GM21390 (cell line): Measurements from ENCODE around the gene CLEC10A.
"Not testable (repeated sequence)": the region's sequence is repeated elsewhere in the genome, so short reads cannot be mapped to it uniquely, and the experiment has no call there.

Experiments used
- ATAC-seq: cut with Tn5 transposase; IDR thresholded peaks from one replicate; pipeline ENCODE4 v1.9.1; 2021; ENCODE audit not compliant: unreplicated experiment

Gene CLEC10A

GRCh38 chr17:7109461-7110322 lies 29.6 kb upstream of the CLEC10A start:
- ATAC-seq: no peak

- ATAC-seq: no peak
Measured at GRCh38 chr17:7108981-7109380, 28.9 kb upstream of the CLEC10A start.

- ATAC-seq: no peak
Measured at GRCh38 chr17:7108560-7108925, 28.5 kb upstream of the CLEC10A start.

- ATAC-seq: no peak
Measured at GRCh38 chr17:7107795-7108559, 27.9 kb upstream of the CLEC10A start.

GRCh38 chr17:7107012-7107754 lies 27.1 kb upstream of the CLEC10A start:
- ATAC-seq: no peak

- no peak for ATAC-seq
Measured at GRCh38 chr17:7102421-7102820, 22.4 kb upstream of the CLEC10A start.

- ATAC-seq: no peak
Measured at GRCh38 chr17:7101531-7101930, 21.5 kb upstream of the CLEC10A start.

GRCh38 chr17:7100641-7101379 lies 20.8 kb upstream of the CLEC10A start:
- not testable (repeated sequence) for ATAC-seq

- no peak for ATAC-seq
Measured at GRCh38 chr17:7098802-7099459, 18.9 kb upstream of the CLEC10A start.

GRCh38 chr17:7097940-7098339 lies 17.9 kb upstream of the CLEC10A start:
- no peak for ATAC-seq

GRCh38 chr17:7095625-7096024 lies 15.6 kb upstream of the CLEC10A start:
- ATAC-seq: no peak

GRCh38 chr17:7094652-7095019 lies 14.6 kb upstream of the CLEC10A start:
- ATAC-seq: no peak

- not testable (repeated sequence) for ATAC-seq
Measured at GRCh38 chr17:7091311-7092005, 11.4 kb upstream of the CLEC10A start.

GRCh38 chr17:7089570-7089969 lies 9.5 kb upstream of the CLEC10A start:
- ATAC-seq: not testable (repeated sequence)

GRCh38 chr17:7088442-7088841 lies 8.4 kb upstream of the CLEC10A start:
- not testable (repeated sequence) for ATAC-seq

GRCh38 chr17:7084088-7084487 lies 4.0 kb upstream of the CLEC10A start:
- ATAC-seq: no peak

GRCh38 chr17:7083592-7083991 lies 3.5 kb upstream of the CLEC10A start:
- ATAC-seq: no peak

- ATAC-seq: no peak
Measured at GRCh38 chr17:7081341-7082062, 1.5 kb upstream of the CLEC10A start.

- no peak for ATAC-seq
Measured at GRCh38 chr17:7080456-7081041, 498 bp upstream of the CLEC10A start.
